HG03439 (cell line): ENCODE results near the gene FRMPD4.
"Not testable (repeated sequence)": the region's sequence is repeated elsewhere in the genome, so short reads cannot be mapped to it uniquely, and the experiment has no call there.

ENCODE experiments used
- ATAC-seq: cut with Tn5 transposase; IDR thresholded peaks from one replicate; pipeline ENCODE4 v1.9.1; 2021; ENCODE audit warnings: mild to moderate bottlenecking, moderate library complexity; ENCODE audit not compliant: unreplicated experiment

The FRMPD4 gene

DNA sequence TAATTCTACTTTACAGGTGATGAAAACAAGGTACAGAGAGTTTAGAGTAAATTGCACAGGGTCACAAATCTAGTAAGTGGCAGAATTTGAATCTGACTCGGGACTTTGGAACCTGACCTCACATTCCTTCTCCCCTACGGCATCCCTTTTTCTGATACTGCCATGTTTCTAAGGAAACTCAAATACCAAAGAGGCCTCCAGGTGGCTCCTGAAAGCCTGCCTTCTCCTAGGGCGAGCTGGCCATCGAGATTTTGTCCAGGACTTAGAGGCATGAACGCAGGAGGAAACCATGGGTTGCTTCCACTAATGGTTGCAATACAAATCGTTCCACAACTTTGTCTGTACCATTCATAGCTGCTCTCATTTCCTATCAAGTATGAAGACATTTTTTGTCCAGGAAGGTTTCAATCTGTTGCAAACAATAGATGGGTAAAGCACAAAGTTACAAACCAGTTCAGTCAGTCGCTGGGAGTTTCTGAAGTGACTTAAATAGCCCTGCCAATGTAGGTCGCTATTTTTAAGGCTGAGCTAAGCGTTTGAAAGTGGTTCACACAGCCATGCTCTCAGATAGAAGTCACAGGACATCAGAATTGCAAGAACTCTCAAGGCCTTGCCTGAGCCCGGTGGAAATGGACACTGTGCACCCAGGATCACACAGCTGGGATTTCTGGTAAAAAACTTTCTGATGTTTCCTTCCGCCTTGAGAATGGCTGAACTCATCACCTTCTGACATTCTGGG is 356.3 kb downstream of the FRMPD4 start:
- ATAC-seq: no peak

DNA sequence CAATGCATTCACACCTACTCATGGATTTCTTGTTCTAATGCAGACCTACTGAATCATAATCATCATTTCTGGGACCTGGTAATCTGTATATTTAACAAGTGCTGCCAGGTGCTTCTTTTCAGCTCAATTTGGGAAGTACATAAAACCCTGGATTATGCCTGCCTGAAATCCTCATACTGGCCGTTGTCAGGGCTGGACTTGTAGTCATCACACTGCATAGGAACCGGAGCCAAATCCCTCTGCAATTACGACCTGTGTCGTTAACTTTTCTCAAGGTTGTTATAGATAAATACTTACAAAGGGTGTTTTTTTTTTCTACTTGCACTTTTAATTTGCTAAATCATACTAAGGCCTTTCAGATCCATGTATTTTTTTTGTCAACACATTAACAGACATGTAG is 358.1 kb downstream of the FRMPD4 start:
- ATAC-seq: no peak

DNA sequence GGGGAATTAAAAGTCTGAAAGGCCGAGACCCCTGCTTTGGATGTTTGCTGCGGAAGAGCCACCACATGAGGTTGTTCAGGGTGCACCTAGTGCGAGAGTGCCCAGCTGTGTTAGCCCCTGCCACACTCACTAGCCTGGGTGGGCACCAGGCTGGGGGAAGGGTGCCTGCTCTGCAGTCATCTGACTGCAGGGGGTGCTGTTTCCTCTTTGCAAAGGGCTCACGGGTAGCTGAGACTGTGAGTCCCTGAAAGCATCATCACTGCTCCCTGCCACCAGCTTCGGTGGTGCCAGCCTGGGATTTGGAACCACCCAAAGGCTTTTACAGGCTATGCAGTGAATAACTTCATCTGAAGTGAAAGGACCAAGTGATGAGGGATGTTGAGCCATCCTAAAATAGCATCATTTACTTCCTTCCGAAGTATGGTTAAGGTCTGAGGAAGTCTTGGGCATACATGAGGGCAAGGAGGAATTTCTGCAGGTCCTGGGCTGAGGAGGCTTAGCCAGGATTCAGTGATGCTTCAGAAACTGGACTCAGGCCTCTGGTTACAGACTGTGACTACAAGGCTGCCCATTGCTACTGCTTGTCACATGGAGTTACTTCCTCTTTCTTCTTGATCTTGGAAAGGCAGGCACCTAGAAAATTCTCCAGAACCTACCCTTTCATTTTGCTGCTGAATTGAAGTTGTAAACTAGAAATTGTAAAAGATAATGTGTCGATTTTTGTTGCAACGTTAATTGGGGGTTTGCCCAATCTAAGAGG is 359.7 kb downstream of the FRMPD4 start:
- no peak for ATAC-seq

DNA sequence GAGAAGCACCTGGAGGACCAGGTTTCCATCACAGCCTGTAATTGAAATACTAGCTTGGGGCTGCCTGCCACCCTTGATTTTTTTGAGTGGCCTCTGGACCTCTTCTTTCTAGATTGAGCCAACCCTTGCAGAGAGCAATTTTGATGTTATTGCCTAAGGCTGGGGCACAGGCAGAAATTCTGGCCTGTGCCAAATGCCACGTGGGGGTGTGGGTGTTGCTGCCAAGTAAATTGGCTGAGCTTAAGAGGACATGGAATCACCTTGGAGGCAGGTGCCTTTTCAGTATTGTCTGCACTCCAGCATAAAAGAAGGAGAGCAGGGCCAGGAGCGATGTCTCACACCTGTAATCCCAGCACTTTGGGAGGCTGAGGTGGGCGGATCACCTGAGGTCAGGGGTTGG is 366.9 kb downstream of the FRMPD4 start:
- ATAC-seq: no peak

DNA sequence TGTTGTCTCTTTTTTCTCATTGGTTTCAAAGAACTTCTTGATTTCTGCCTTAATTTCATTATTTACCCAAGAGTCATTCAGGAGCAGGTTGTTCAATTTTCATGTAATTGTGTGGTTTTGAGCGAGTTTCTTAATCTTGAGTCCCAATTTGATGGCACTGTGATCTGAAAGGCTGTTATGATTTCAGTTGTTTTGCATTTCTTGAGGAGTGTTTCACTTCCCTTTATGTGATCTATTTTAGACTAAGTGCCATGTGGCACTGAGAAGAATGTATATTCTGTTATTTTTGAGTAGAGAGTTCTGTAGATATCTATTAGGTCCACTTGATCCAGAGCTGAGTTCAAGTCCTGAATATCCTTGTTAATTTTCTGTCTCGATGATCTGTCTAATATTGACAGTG is 377.1 kb downstream of the FRMPD4 start:
- ATAC-seq: peak; percentile 89

DNA sequence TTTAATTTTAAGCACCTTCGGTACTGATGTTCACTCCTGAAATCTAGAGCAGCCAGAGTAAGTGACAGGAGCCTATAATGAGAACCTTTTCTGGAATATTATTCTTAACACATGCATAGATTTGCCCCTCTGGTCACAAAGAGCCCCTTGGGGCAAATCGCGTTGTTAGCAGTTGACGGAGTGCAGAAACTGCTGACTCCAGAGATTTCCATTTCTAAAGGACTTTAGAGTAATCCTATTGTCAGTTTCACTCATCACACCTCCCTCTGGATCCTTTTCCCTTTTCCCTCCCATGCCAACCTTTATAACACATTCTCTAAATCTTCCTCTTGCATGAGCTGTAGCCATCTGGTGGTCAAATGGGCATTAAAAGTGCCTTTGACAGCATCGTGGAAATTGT is 388.0 kb downstream of the FRMPD4 start:
- ATAC-seq: no peak

DNA sequence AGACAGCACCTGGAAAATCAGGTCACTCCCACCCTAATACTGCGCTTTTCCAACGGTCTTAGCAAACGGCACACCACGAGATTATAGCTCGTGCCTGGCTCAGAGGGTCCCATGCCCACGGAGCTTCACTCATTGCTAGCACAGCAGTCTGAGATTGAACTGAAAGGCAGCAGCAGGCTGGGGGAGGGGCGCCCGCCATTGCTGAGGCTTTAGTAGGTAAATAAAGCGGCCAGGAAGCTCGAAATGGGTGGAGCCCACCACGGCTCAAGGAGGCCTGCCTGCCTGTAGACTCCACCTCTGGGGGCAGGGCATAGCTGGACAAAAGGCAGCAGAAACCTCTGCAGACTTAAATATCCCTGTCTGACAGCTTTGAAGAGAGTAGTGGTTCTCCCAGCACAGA is 399.8 kb downstream of the FRMPD4 start:
- not testable (repeated sequence) for ATAC-seq

DNA sequence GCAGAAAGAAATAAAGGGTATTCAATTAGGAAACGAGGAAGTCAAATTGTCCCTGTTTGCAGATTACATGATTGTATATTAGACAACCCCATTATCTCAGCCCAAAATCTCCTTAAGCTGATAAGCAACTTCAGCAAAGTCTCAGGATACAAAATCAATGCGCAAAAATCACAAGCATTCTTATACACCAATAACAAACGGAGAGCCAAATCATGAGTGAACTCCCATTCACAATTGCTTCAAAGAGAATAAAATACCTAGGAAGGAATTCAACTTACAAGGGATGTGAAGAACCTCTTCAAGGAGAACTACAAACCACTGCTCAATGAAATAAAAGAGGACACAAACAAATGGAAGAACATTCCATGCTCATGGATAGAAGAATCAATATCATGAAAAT is 404.0 kb downstream of the FRMPD4 start:
- not testable (repeated sequence) for ATAC-seq

DNA sequence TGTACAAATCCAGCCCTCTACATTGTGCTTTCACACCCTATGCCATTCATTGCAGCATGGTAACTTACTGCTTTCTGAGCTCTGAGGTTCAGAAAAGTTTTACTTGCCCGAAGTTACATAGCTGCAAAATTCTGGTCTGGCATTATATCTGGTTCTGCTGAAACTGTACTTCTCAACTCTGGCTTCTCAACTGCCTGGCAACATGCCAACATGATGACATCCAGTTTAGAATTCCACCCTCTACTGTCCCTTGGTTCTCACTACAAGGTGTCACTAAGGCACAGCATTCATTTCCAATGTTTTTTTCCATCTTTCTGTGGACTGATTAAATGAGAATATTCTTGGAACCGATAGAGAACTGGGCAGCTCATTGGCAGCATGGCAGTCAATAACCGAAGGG is 410.1 kb downstream of the FRMPD4 start:
- ATAC-seq: no peak

DNA sequence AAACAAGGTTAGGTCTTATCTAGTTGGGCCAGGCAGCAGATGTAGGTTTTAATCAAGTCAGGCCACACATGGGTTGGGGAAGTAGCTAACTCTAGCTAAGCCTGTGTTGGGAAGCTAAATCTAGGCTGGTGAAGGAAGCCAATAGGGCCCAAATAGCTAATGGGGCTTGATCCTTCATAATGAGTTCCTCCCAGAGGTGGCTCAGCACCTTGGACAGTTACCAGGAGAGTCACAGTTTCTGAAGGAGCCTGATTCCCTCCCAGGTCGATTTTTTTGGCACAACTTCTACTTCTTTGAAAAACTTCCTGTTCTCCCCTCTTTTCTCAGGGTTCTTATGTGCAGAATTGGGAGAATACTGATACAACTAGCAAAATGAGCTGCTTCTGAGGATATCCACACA is 410.5 kb downstream of the FRMPD4 start:
- no peak for ATAC-seq

DNA sequence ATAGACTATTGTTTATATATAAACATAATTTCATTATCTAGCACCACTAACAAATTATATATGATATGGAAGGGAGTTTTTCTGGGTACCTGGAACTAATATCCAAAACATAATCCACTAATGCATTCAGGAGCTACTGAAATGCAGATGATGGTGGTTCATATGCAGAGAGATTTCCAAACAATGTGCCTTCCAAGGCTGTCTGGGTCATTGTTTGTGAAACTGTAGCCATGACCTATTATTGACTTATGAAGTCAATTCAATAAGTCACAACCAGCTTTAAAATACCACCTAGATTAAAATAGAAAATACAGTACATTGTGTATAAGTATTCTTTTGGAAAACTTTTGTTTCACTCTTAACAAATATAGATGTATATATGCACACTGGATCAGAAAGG is 415.9 kb downstream of the FRMPD4 start:
- ATAC-seq: no peak

DNA sequence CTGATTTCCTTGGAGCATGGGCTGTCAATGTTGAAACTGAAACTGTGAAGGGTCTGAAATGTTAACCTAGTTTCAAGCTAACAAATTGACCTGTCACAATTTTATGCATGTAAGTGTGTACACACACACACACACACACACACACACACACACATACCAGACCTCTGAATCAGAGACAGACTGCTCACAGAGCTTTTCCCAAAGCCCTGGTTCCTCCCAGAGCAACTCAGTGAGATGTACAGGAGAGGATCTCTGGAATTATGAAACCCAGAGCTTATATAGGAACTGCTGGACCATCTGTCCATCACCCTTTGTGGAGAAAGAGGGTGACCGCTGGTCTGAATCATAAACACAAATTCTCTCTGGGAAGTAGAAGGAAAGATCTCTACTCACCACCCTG is 424.8 kb downstream of the FRMPD4 start:
- ATAC-seq: no peak

DNA sequence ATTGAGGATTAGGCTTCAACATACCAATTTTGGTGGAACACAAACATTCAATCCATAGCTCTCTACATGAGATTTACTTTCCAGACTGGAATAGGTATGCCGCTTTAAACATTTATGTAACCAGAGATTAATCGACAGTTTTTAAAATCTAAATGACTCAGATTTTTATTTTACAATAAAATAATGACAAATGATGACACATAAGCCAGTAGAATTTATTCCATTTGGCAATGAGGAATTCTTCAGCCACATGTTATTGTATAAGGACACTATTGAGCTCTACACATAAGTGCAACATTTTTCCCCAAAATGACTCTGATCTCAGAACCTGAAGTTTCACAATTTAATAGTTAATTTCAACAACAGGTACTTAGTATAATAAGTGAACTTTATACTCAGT is 425.9 kb downstream of the FRMPD4 start:
- no peak for ATAC-seq

DNA sequence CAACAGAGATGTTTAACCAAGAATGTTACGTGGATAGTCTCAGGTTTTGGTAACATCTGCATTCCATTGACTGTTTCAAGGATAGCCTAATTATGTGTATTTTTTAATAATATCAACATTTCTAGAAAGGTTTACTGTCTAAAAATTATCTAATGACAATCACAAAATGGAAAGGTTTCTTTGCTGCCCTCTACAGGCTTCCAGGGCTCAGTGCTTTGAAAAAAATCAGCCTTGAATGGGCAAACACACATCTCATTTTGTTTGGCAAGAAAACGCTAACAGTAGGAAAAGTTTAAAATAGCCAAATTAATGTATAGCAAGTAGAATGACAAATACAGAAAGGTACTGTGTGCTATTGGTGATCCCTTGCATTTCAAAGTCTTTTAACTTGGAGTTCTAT is 429.6 kb downstream of the FRMPD4 start:
- no peak for ATAC-seq

DNA sequence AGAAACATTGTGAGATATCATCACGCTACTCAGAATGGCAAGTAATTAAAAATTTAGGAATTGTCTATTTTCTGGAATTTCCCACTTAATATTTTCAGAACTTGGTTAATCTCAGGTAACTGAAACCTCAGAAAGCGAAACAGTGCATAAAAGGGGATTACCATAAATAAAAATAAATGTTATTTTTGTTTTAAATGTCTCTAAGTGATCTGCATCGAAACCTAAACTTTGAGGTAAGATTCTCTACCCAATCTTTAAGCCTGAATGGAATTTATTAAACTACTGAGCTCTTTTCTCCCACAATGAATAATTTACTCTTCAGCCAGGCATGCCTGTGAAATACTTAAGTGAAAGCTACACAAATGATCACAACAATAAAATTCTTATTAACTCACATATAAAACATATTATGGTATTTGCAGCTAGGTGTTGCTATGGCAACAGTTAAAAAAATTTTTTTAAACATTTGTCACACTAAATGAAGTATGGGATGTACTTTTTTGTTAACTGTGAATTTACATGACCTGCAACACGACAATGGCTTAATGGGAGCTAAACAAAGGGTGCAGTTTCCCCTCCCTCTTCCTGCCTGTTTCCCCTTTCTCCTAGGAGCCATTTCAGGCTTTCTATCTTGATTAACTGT is 432.7 kb downstream of the FRMPD4 start:
- no peak for ATAC-seq

DNA sequence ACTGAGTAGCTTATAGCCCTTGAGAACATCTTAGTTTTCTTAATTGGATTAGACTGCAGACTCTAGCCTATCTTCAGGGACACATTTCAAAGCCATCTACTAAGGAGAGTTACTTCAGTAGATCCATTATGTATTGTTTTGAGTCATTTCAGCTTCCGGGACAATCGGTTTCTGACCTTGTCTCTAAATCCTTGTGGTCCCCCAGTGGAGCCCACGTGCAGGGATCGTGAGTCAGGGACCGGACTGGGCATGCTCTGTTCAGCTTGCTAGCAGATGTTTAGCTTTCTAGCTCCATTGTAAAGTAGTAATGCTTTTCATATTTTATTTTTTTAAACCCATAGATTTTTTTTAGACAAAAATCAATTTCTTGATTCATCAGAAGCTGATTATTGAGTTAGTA is 441.0 kb downstream of the FRMPD4 start:
- ATAC-seq: no peak

DNA sequence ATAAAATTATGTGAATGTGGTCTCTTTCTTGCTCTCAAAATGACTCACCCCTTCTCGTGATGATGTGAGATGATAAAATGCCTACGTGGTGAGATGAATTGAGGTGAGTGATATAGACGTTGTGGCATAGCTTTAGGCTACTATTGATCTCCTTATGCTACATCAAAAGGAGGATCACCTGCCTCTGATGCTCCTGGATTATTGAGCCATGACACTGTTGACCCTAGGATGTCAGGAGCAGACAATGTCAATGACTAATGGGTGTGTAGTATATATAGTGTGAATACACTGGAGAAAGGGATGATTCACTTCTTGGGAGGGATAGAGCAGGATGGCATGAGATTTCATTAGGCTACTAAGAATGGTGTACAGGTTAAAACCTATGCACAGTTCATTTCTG is 442.3 kb downstream of the FRMPD4 start:
- ATAC-seq: no peak

DNA sequence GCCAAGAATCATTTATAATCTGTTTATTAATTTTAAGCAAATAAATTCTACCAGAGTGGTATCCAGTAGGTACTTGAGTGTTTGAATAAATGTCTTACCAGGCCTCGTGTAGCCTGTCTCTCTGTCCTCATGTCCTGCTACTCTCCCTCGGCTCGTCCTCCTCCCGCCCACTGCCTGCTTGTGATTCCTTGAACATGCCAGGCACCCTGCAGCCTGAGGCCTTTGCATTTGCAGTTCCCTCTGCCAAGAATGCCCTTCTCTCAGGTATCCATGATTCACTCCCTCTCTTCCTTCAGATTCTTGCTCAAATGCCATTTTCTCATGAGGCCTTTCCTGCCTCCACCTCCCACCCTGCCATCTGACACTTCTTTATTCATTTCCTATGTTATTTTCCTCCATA is 443.3 kb downstream of the FRMPD4 start:
- ATAC-seq: no peak

DNA sequence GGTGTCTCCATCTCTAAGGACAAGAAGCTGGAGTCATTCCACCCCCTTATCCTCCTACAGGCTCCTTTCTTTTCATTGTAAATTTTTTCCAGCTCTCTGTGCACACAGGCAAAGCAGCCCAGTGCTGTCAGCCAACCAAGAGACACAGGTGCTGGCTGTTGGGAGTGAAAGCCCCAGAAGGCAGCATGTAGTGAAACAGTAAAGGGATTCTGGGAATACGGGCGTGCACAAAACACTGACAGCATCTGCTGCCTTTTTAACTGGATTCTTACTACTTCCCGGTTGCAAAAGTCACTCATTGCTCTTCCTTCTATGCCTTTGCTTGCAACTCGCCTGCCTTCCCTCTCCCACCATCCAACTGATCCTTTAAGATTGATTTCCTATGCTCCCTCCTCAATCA is 444.4 kb downstream of the FRMPD4 start:
- ATAC-seq: no peak

DNA sequence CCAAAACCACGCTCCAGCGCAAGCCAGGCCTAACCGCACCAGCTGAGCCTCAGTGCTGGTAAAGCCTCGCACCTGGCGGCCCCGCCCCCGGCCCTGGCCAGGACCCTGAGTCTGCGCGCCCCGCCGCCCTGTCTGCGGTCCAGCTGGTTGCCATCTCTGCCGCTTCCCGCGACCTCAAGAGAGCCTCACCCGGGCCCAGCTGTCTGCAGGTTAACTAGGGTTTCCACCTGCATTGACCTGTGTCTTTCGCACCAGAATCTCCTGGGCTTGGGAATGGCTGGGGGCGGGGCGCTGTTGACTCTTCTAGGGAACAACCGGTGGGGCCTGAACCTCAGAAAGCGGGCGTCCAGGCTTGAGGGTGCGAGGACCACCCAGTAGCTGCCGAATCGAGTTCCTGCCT is 445.3 kb downstream of the FRMPD4 start:
- ATAC-seq: no peak

DNA sequence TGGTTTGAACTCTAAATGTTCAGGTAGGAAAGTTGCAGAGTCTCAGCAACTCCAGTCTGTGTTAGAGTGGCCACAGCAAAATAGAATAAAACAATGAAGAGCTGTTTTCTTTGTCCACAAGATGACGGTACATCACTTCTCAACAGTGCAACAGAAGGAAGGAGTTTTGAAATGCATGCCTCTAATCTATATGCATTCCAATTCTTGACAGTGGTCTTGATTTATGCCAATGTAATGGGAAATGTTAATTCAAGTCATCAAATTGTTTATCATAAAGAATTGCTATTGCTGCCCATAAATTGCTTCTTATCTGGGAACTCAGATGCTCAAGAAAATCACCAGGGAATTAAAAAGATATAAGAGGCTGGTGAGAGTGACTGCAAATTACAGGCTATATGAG is 457.4 kb downstream of the FRMPD4 start:
- no peak for ATAC-seq

DNA sequence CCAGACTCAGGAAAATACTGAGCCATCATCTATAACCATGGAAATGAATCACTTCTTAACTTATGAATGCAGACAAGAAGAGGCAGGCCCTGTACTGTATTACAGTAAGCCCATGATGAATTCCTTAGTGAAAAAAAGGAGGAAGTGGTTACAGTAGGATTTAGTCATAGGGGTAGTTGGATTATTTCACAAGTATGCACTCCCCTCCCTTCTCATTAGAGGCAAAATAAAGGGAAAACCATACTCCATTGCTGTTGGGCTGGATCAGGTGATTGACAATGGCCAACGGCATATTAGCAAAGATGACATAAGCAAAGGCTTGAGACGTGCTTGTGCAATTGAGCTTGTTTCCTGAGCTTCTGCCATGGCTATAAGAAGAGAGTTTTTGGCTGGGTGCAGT is 471.8 kb downstream of the FRMPD4 start:
- no peak for ATAC-seq
